Measurements from ENCODE around the gene VWF. TPM values are rescaled to one million over a fixed set of nuclear protein-coding genes. Genes with fewer than 3 reads are reported as not detected.

The VWF gene
- total and polyA plus RNA-seq, 2 donors (not counting 1 experiment from before 2014, with no cell fraction given): not detected

- no peaks in the 10 kb centered on the region for H3K79me2 ChIP-seq (ENCODE audit: control insufficient read depth, insufficient read depth, low read length)
- Mint-ChIP-seq H3K4me1 (no peaks in the 10 kb centered on the region), H3K27me3 (peaks cover 28% of the 10 kb centered on the region), H3K27ac (no peak overlapping the region), H3K4me3 (no peak overlapping the region), H3K9me3 (ENCODE audit: insufficient read depth) (no peaks in the 10 kb centered on the region)
- H2AFZ ChIP-seq (ENCODE audit: insufficient read depth, low read depth, low read length, poor library complexity, severe bottlenecking): no peak overlapping the region
- H3K4me1 ChIP-seq (ENCODE audit: control insufficient read depth in 2 of 2, insufficient read depth in 2 of 2, low read length in 2 of 2): no peaks in the 10 kb centered on the region
- CTCF ChIA-PET: no interaction called here
- ATAC-seq (ENCODE audit: low read depth): no peak
- no peak overlapping the region for H3K27ac ChIP-seq (ENCODE audit: low read length in 2 of 2)
- no CpG with 5 or more reads among the region's 2 CpGs for WGBS (ENCODE audit: insufficient coverage)
- no peak overlapping the region for H3K4me3 ChIP-seq (ENCODE audit: control extremely low read depth in 1 of 5, extremely low read depth in 1 of 5, insufficient read depth in 1 of 5, low read depth in 2 of 5, low read length in 4 of 5)
- intact Hi-C loops (cut with micrococcal nuclease): no loop called here
- no peaks in the 10 kb centered on the region for H4K20me1 ChIP-seq (ENCODE audit: control insufficient read depth, insufficient read depth, low read length, poor library complexity, severe bottlenecking)
- peaks cover 0 to 22% (median 3%) of the 10 kb centered on the region in 4 experiments for H3K27me3 ChIP-seq (replicated peaks in 1 of 4; ENCODE audit: control extremely low read depth in 1 of 4, control insufficient read depth in 3 of 4, insufficient read depth in 4 of 4, low read length in 3 of 4)
- POLR2A ChIA-PET: no interaction called here
- H3K9ac ChIP-seq (ENCODE audit: low read length): no peak overlapping the region
- DNase-seq: no peak
- no peaks in the 10 kb centered on the region for H3K36me3 ChIP-seq (replicated peaks in 1 of 2; ENCODE audit: control extremely low read depth in 1 of 2, control insufficient read depth in 1 of 2, extremely low read depth in 1 of 2, insufficient read depth in 2 of 2, low read length in 1 of 2)
- H3K4me2 ChIP-seq (replicated peaks; ENCODE audit: low read depth, low read length, poor library complexity, severe bottlenecking): no peak overlapping the region
- no peaks in the 10 kb centered on the region for H3K9me3 ChIP-seq (ENCODE audit: control extremely low read depth in 1 of 3, control insufficient read depth in 2 of 3, insufficient read depth in 1 of 3, low read length in 2 of 3)
- TF ChIP-seq EZH2 (IDR thresholded peaks at IDR 0.05; ENCODE audit: borderline replicate concordance, insufficient read depth, low read depth, low read length, poor library complexity, severe bottlenecking) (no peak), CTCF (IDR thresholded peaks at IDR 0.05) (no peak)
Observed at GRCh38 chr12:6099316-6099715, 25.2 kb downstream of the VWF start.

DNA sequence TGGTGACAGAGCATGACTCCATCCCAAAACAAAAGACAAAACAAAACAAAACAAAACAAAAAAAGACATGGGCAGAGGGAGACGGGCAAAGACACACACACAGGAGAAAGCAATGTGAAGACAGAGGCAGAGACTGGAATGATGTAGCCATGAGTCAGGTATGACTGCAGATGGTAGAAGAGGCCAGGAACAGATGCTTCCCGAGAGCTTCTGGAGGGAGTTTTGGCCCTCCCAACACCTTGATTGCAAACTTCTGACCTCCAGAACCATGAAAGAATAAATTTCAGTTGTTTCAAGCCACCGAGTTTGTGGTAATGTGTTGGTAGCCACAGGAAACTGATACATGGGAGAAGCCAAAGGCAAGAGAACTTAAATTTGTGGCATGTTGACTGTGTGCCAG is 27.1 kb downstream of the VWF start:
- ATAC-seq (ENCODE audit: low read depth) (no peak), DNase-seq (no peak)
- Histone ChIP-seq H3K4me3 (ENCODE audit: control extremely low read depth in 1 of 5, extremely low read depth in 1 of 5, insufficient read depth in 1 of 5, low read depth in 2 of 5, low read length in 4 of 5) (no peak overlapping the region), H3K36me3 (replicated peaks in 1 of 2; ENCODE audit: control extremely low read depth in 1 of 2, control insufficient read depth in 1 of 2, extremely low read depth in 1 of 2, insufficient read depth in 2 of 2, low read length in 1 of 2) (no peaks in the 10 kb centered on the region), H3K4me1 (ENCODE audit: control insufficient read depth in 2 of 2, insufficient read depth in 2 of 2, low read length in 2 of 2) (no peaks in the 10 kb centered on the region), H4K20me1 (ENCODE audit: control insufficient read depth, insufficient read depth, low read length, poor library complexity, severe bottlenecking) (no peaks in the 10 kb centered on the region), H3K79me2 (ENCODE audit: control insufficient read depth, insufficient read depth, low read length) (no peaks in the 10 kb centered on the region), H2AFZ (ENCODE audit: insufficient read depth, low read depth, low read length, poor library complexity, severe bottlenecking) (no peak overlapping the region), H3K9me3 (ENCODE audit: control extremely low read depth in 1 of 3, control insufficient read depth in 2 of 3, insufficient read depth in 1 of 3, low read length in 2 of 3) (peaks cover 0 to 7% (median 0%) of the 10 kb centered on the region in 3 donors), H3K9ac (ENCODE audit: low read length) (no peak overlapping the region), H3K4me2 (replicated peaks; ENCODE audit: low read depth, low read length, poor library complexity, severe bottlenecking) (no peak overlapping the region), H3K27me3 (replicated peaks in 1 of 4; ENCODE audit: control extremely low read depth in 1 of 4, control insufficient read depth in 3 of 4, insufficient read depth in 4 of 4, low read length in 3 of 4) (peaks cover 0 to 22% (median 3%) of the 10 kb centered on the region in 4 experiments), H3K27ac (ENCODE audit: low read length in 2 of 2) (no peak overlapping the region)
- no peaks in the 10 kb centered on the region for H3K9me3 Mint-ChIP-seq (ENCODE audit: insufficient read depth)
- TF ChIP-seq CTCF (IDR thresholded peaks at IDR 0.05): no peak
- TF ChIP-seq EZH2 (IDR thresholded peaks at IDR 0.05; ENCODE audit: borderline replicate concordance, insufficient read depth, low read depth, low read length, poor library complexity, severe bottlenecking): no peak
- ChIA-PET CTCF (no interaction called here), POLR2A (no interaction called here)
- no peak overlapping the region for H3K4me3 Mint-ChIP-seq
- H3K27me3 Mint-ChIP-seq: peaks cover 37% of the 10 kb centered on the region
- intact Hi-C loops (cut with micrococcal nuclease): no loop called here
- WGBS (ENCODE audit: insufficient coverage): 0% methylated on average over 1 of the region's 3 CpGs
- H3K4me1 Mint-ChIP-seq: no peaks in the 10 kb centered on the region
- no peak overlapping the region for H3K27ac Mint-ChIP-seq
